SU-DHL-6 (cell line): Measurements from ENCODE around the gene SALL3.

Experiments used
- H2AFZ ChIP-seq: fragments of 200-600 bp; sonication (generic); 2 replicates; pipeline ENCODE4 v1.6.1; 2014; ENCODE audit warnings: low read depth, mild to moderate bottlenecking, moderate library complexity, mixed read lengths, antibody characterized with exemption, low read length; ENCODE audit not compliant: severe bottlenecking
- H3F3A ChIP-seq: fragments of 200-600 bp; shearing (Covaris generic); 2 replicates; pipeline ENCODE4 v1.6.0; 2016; ENCODE audit warnings: antibody characterized with exemption, mild to moderate bottlenecking; ENCODE audit not compliant: insufficient read depth
- H3K27ac ChIP-seq: fragments of 200-600 bp; sonication (generic); 2 replicates; pipeline ENCODE4 v1.5.1; 2016; ENCODE audit warnings: low read depth, mild to moderate bottlenecking, low read length, moderate library complexity, mixed read lengths
- H3K27me3 ChIP-seq: fragments of 200-600 bp; sonication (generic), shearing (Covaris generic); 2 replicates; pipeline ENCODE4 v1.6.0; 2014; ENCODE audit warnings: mild to moderate bottlenecking, low read length
- H3K36me3 ChIP-seq: fragments of 200-600 bp; sonication (generic); 2 replicates; pipeline ENCODE4 v1.6.1; 2014; ENCODE audit warnings: mild to moderate bottlenecking, low read length, mixed read lengths
- H3K4me2 ChIP-seq: fragments of 300-600, 200-600 bp; shearing (Covaris generic), sonication (generic); 2 replicates; pipeline ENCODE4 v1.6.0; 2014; ENCODE audit warnings: low read length, low read depth, mild to moderate bottlenecking; ENCODE audit not compliant: poor library complexity, severe bottlenecking
- H3K4me3 ChIP-seq: fragments of 200-600 bp; sonication (generic); 2 replicates; pipeline ENCODE4 v1.5.1; 2014; ENCODE audit warnings: antibody characterized with exemption, low read length, mild to moderate bottlenecking, mixed read lengths; ENCODE audit not compliant: insufficient read depth, poor library complexity, severe bottlenecking
- H3K79me2 ChIP-seq: fragments of 200-600 bp; sonication (generic); 2 replicates; pipeline ENCODE4 v1.6.1; 2014; ENCODE audit warnings: mild to moderate bottlenecking, low read length, moderate library complexity; ENCODE audit not compliant: insufficient read depth
- H3K9ac ChIP-seq: fragments of 200-600 bp; sonication (generic); 2 replicates; pipeline ENCODE4 v1.7.0; 2014; ENCODE audit warnings: mild to moderate bottlenecking, low read length
- H3K9me2 ChIP-seq: fragments of 200-600 bp; sonication (generic); replicated peaks from 2 replicates; pipeline ENCODE4 v1.6.1; 2014; ENCODE audit warnings: low read length; ENCODE audit not compliant: insufficient read depth
- H3K9me3 ChIP-seq: fragments of 200-600 bp; sonication (generic); 2 replicates; pipeline ENCODE4 v1.6.1; 2014; ENCODE audit warnings: low read length, mixed read lengths; ENCODE audit not compliant: insufficient read depth
- H4K20me1 ChIP-seq: fragments of 200-600 bp; sonication (generic); 2 replicates; pipeline ENCODE4 v1.6.1; 2014; ENCODE audit warnings: low read depth, mild to moderate bottlenecking, antibody characterized with exemption, low read length, moderate library complexity, mixed read lengths
- CTCF ChIP-seq: fragments of 200-600 bp; sonication (generic); IDR thresholded peaks from one replicate; pipeline ENCODE4 v1.5.1; 2017; ENCODE audit warnings: antibody characterized with exemption, mild to moderate bottlenecking, low read length, moderate library complexity; ENCODE audit not compliant: insufficient read depth, poor library complexity, severe bottlenecking
- EZH2phosphoT487 ChIP-seq: fragments of 200-600 bp; sonication (generic), shearing (Covaris generic); conservative IDR thresholded peaks from 2 replicates; pipeline ENCODE4 v1.6.1; 2018; ENCODE audit warnings: mild to moderate bottlenecking, antibody characterized with exemption, low read length, moderate library complexity, mixed read lengths

Gene SALL3

GRCh38 chr18:78981394-78981831, 1.8 kb downstream of the SALL3 start:
- TF ChIP-seq EZH2phosphoT487 (no peak), CTCF (no peak)
- Histone ChIP-seq H3K9me2 (no peaks in the 10 kb centered on the region), H3K79me2 (no peaks in the 10 kb centered on the region), H2AFZ (no peak overlapping the region), H4K20me1 (no peaks in the 10 kb centered on the region), H3K4me3 (no peak overlapping the region), H3K27me3 (no peaks in the 10 kb centered on the region), H3K27ac (no peak overlapping the region), H3K9me3 (no peaks in the 10 kb centered on the region), H3K9ac (no peak overlapping the region), H3F3A (no peaks in the 10 kb centered on the region), H3K36me3 (no peaks in the 10 kb centered on the region), H3K4me2 (no peak overlapping the region)

- no peaks in the 10 kb centered on the region for H3F3A ChIP-seq
- H2AFZ ChIP-seq = no peak overlapping the region
- H3K27ac ChIP-seq = no peak overlapping the region
- H3K9me3 ChIP-seq = no peaks in the 10 kb centered on the region
- H3K79me2 ChIP-seq = no peaks in the 10 kb centered on the region
- H3K9ac ChIP-seq = no peak overlapping the region
- H3K4me3 ChIP-seq = no peak overlapping the region
- no peak overlapping the region for H3K4me2 ChIP-seq
- H3K36me3 ChIP-seq = no peaks in the 10 kb centered on the region
- no peaks in the 10 kb centered on the region for H3K27me3 ChIP-seq
- H3K9me2 ChIP-seq = no peaks in the 10 kb centered on the region
- H4K20me1 ChIP-seq = no peaks in the 10 kb centered on the region
- TF ChIP-seq CTCF = no peak
- no peak for TF ChIP-seq EZH2phosphoT487
These were observed 2.5 kb downstream of the SALL3 start for GRCh38 chr18:78981989-78982620.

- H3K36me3 ChIP-seq = no peaks in the 10 kb centered on the region
- H3K9ac ChIP-seq = no peak overlapping the region
- H3K27me3 ChIP-seq = no peaks in the 10 kb centered on the region
- H3K4me3 ChIP-seq = no peak overlapping the region
- no peaks in the 10 kb centered on the region for H3K79me2 ChIP-seq
- no peaks in the 10 kb centered on the region for H3K9me3 ChIP-seq
- TF ChIP-seq EZH2phosphoT487 (no peak), CTCF (no peak)
- no peak overlapping the region for H3K27ac ChIP-seq
- H3K4me2 ChIP-seq = no peak overlapping the region
- no peaks in the 10 kb centered on the region for H3K9me2 ChIP-seq
- H3F3A ChIP-seq = no peaks in the 10 kb centered on the region
- H4K20me1 ChIP-seq = no peaks in the 10 kb centered on the region
- no peak overlapping the region for H2AFZ ChIP-seq
These were observed 3.9 kb downstream of the SALL3 start for GRCh38 chr18:78983512-78983911.
